Medulla oblongata (tissue), 1 donor: ENCODE results near the gene FAM107A.
A peak's percentile ranks its signal among the peaks of the same experiment; 100 is the strongest.
"Not testable (repeated sequence)": the region's sequence is repeated elsewhere in the genome, so short reads cannot be mapped to it uniquely, and the experiment has no call there.

Experiments
- DNase-seq: peaks from one replicate; pipeline ENCODE4 v3.0.0-alpha.2; 2015; ENCODE audit errors: extremely low spot score

FAM107A gene

DNA sequence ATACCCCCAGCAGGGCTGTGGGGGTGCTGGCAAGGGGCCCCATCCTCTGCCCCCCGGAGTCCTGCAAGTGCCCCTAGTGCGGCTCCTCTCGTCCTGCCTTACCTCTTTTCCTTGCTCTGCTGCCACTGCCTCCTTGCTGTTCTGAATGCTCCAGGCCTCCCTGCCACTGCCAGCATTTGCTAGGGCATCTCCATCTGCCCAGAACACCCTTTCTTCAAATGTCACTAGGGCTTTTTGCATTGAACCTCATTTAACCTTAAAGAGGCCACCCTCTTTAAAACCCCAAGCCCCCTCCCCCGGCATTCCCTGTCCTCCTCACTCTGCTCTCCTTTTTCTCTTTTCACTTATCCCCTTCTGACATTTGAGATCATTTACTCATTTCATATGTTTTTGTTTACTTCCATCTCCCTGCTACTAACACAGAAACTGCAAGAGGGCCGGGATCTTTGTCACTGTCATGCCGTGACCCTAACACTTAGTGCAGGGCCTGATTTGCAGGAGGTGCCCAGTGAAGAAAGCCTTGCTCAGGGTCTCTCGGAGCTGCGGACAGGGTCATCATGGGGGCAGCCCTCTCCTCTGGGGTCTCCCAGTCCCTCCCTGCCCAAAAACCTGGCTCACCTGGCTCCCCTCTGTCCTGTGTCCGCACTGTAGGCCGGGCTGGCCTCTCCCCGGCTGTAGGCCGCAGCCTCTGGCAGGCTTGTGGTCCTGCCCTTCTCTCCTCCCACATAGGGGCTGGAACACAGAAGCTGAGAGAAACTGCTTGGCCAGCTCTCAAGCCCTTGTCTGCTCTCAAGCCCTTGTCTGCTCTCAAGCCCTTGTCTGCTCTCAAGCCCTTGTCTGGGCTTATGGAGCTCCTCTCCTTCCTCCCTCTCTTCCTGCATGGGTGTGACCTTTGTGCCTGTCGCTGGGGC, 40.4 kb downstream of the FAM107A start, which contains the start of gene ACOX2:
Gene ACOX2, minus strand, starts transcription at position 690 of the 911 bp plus-strand sequence. CDS start 2,084 bp downstream, outside the sequence.
- DNase-seq: peak; percentile 65

DNA sequence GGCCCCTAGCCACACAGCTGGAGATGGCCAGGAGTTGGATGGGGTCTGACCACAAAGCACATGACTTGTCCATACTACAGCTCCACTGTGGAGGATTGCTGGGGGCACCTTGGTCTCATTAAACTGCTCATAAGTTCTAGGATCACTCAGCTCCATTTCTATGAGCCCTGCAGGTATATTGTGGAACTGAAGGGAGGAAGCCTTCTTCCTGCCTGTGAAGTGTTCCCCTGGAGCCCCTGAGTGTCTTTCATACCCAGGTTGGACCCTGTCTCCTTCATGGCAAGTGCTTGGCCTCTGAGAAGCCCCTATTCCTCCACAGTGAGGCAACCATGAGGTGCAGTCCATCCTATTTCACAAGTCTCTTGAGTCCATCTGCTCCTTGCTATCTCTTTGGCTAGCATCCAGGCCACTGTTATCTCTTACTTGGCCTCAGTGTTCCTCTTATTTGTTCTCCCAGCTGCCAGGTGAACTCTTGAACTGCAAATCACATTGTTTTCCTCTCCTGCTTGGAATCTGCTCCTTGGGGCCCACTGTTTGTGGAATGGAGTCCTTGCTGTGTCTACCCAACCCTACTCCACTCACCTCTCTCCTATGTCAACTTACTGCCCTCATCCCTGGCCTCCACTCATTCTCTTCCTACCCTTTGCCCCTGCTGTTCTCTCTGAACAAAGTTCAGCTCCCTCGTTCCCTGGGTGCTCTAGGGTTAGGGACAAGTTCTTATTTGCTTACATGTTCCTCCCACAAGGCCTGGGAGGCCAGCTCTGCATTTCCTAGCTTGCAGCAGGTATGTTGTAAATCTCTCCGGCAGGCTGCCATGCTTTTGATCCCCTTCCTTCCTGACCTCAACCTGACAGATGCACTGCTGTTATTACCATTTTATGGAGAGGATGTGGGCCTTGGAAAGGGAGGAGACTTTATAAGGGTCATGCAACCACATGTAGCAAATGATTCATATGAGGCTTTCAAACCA, 41.4 kb downstream of the FAM107A start:
- DNase-seq: no peak

GRCh38 chr3:58534592-58535494, 42.3 kb downstream of the FAM107A start:
- no peak for DNase-seq

- DNase-seq: peak; percentile 88
Measured at GRCh38 chr3:58532794-58533220, 44.4 kb downstream of the FAM107A start.

DNA sequence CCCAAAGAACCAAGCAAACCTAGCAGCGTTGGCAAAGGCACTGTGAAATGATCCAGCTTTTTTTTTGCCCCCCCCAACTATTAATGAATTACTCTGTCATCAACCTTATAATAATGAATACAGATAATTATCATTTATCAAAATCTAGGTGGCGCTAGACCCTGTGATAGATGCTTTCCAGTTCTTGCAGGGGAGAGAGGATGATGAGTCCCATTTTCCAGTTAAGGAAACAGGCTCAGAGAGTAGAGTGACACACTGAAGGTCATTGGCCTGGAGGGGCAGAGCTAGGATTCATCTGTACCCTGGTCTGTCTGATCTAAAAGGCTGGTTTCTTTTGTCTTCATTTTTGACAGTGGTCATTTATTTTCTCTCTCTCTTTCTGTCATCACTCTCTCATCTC, 45.2 kb downstream of the FAM107A start:
- DNase-seq: no peak

- no peak for DNase-seq
Measured at GRCh38 chr3:58531555-58531954, 45.6 kb downstream of the FAM107A start.

DNA sequence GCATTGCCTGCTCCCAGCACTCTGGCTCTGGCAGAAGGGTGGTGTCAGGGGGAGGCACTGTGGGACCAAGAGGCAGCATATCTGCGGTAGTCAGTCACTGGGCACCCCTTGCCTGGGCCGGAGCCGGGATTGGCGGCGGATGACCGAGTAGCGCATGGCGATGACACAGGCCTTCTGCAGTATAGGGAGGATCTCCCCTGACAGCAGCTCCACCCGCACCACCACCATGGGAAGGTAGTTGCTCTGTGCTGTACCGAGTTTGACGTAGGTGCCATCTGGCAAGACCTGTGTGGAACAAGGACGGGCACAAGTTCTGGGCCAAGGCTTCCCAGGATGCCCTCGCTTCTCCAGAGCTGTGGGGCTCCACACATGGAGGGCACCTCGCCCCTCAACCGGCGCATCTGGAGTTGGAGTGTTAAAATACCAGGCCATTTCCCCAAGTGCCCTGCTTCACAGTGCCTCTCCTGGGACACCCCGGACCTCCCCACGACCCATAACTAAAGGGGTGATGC, 46.8 kb downstream of the FAM107A start:
- DNase-seq: no peak

- no peak for DNase-seq
Measured at GRCh38 chr3:58529516-58530353, 47.5 kb downstream of the FAM107A start.

DNA sequence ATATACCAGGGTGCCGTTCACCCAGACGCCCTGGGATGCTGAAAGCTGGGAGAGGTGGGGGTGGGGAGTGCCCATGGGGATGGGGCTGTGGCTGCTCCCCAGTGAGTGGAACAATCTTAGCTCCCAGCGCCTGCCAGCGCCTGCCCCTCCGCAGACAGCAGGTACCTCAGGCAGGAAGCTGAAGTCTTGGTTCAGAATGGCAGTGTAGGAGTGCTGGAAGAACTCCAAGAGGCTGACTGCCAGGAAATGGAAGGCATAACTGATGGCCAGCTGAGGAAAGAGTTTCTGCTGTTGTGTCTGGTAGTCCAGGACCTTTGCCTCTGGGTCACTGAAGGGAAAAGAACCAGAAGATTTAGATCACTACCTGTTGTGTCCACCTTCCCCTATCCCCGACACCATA, 48.6 kb downstream of the FAM107A start:
- DNase-seq: peak; percentile 15

GRCh38 chr3:58527440-58527839, 49.8 kb downstream of the FAM107A start:
- not testable (repeated sequence) for DNase-seq

DNA sequence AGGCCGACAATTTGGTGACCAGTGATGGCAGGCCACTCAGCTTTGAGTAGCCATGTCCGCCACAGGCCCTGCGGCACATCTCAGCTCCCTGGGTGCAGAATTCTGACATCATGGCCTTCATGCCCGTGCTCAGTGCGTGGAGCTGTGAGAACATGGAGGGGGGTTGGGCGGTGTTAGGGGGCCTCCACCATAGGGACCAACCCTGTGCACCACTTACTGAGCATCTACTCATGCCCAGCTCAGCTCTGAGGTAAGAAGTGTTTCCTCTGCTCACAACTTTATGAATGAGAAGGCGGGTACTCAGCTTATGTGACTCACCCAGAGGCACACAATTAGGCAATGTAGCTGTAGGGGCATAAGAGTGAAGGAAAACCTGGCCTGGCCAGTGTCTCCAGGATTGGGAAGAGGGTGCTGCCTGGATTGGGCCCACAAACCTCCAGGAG, 50.7 kb downstream of the FAM107A start:
- no peak for DNase-seq

DNA sequence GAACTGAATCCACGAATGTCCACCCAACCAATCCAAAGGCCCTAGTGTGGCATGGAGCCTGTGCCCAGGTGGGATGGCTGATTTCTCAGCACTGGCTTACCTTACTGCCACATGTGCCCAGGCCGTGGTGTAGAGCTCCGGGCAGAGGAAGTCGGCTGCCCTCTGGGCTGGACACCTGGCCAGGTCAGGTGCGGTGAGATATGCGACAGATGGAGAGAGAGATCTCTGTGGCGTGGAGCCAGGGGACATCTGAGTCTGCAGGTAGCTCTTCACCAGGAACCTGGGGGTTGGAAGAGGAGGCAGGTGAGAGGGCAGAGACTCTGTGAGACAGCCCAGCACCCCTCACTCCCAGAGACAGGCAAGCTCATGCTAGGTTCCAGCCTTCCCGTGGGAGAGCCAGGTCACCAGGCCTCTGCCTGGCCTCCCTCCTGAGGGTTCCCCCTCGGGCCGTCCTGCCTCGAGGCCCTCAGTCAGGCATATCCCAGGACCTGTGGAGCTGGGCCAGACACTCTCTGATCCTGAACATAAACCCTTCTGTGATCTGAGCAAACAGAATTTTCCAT, 52.8 kb downstream of the FAM107A start:
- no peak for DNase-seq

- no peak for DNase-seq
Measured at GRCh38 chr3:58522759-58523425, 54.3 kb downstream of the FAM107A start.

DNA sequence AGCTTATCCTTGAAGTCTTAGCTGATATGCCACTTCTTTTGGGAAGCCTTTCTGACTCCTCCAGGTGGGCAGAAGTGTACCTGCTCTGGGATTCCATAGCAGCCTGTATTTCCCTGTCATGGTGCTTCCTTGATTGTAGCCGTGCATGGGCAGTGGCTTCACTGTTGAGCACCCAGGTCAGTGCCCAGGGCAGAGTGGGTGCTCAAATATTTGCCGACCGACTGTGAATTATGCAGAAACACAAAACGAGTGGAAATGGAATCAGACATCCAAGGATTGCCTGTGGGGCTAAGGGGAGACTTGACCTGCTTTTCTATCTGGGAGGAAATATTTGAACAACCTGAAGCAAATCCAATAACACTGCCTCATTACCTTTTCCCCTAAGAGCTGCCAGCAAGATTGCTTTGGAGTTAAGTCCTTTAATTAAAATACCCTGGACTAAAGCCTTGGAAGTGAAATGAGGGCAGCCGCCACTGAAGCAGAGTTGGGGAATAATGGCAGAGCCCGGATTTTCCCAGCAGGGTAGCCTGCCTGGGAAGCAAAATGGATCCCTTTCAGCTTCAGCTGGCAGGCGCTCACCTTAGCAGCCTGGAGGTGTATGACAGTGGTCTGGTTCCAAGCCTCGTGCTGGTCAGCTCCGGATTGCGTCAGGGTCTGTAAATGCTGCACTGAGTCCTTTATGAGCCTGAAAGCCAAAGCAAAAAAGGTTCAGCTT, 55.1 kb downstream of the FAM107A start:
- DNase-seq: peak; percentile 73

DNA sequence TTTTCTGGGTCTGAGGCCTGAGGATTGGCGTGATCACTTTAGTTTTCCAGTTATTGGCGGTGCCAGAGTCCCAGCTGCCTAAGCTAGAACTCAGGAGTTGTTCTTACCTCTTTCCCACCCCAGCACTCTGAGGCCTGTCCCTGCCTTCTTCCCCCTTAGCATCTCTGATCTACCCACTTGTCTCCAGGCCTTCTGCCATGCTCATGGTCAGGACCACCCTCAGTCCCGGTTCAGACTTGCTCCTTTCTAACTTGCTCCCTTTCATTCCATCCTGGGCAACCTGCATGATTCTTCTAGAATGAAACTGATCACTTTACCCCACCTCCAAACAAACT, 55.9 kb downstream of the FAM107A start:
- DNase-seq: no peak

DNA sequence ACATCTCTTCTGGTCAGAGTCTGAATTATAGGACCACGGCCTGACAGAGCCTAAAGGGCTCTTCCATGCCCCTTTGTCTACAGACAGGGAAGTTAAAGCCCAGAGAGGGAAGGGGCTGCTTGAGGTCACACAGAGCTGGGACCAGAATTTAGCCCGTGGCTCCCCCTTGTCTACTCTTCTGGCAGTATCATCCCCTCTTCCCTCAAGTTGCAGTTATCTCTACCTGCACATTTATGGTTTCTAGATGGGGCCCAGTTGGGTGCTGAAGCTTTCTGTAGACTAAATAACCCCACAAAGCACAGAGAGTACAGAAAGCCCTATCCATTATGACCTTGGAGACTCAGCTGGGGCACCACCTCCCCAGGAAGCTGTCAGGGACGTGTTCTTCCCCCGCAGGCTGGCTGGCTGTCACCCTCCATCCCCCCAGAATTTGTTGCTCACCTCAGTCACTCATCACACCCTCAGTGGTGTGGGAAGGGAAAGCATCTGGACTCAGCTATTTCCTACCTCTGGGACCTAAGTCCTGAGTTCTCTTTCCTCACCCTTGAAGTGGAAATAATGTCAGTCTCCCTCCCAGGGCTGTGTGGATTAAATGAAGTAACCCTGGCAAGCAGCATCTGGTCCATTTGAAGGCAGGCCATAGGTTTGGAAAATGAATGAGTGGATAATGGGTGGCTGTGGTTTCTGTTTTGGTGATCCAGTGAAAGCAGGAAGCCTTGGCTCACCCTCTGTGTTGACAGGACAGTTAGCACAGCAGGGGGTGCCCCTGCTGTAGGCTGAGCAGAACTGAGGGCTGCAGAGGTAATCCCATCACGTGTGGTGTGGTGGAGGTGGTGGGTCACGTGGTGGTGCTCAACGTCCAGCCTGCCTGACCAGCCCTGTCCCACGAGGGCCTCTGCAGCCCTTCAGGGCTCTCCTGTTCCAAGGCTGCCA, 56.5 kb downstream of the FAM107A start:
- no peak for DNase-seq

DNA sequence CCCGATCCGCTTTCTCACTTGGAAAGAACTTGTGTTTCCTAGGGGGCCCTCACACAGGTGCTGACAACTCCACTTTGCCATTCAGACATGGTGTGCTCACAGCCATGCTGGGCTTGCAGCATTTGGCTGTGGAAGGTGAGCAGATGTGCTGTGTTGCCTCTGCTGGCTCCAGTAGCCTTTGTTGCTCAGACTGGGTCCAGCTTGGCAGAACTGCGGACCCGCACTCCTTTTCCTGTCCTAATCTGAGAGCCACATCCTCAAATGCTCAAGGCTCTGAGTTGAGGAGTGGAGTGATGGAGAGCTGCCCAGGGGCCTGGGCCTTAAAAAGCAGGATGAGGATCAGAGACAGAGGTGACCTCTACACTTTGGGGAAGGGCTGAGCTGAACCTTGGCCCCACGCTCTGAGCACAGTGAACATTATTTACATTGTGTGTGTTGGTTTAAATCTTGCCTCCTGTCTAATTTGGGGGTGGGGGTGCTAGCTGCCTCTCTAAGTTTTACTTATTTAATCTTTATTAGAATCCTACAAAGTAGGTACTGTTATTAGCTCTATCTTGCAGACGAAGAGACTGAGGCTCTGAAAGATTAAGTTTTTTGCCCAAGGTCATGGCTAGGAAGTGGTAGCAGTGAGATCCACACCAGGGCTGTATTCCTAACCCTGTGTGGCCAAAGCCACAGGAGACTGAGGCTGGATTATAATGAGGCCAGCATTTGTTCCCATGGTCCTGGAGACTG, 57.4 kb downstream of the FAM107A start:
- DNase-seq: no peak
